LHCN-M2 (cell line): ENCODE measurements around the gene KASH5. TPM values are rescaled to one million over a fixed set of nuclear protein-coding genes. Genes with fewer than 3 reads are reported as not detected.

Source experiments
- DNase-seq: peaks from one replicate; pipeline ENCODE4 v3.0.0-alpha.2; 2012; ENCODE audit warnings: low read depth
- polyA plus RNA-seq: library from polyadenylated mRNA; unstranded; fragments of >200 nt; gene quantifications from one replicate; pipeline ENCODE4 v1.2.1, GENCODE V29; 2012; ENCODE audit warnings: missing spikeins
- total RNA-seq: library from RNA; depleted of rRNA; stranded (reverse); fragments of >200 nt; gene quantifications from 2 replicates; pipeline ENCODE4 v1.2.3, GENCODE V29; 2014; rRNA removed

The KASH5 gene
- not detected in 2 replicates for total RNA-seq
- polyA plus RNA-seq: not detected

GRCh38 chr19:49387936-49388372, at the start of gene KASH5:
TSS of gene KASH5 (plus strand) at chr19:49388249. CDS start at chr19:49390884, 2,635 bp downstream.
- no peak for DNase-seq

GRCh38 chr19:49338691-49339300, 49.3 kb upstream of the KASH5 start:
- no peak for DNase-seq

- no peak for DNase-seq
Observed at GRCh38 chr19:49339301-49340068, 48.6 kb upstream of the KASH5 start.

- no peak for DNase-seq
Observed at GRCh38 chr19:49340069-49340864, 47.8 kb upstream of the KASH5 start.

- no peak for DNase-seq
Observed at GRCh38 chr19:49340865-49341718, 47.0 kb upstream of the KASH5 start.

GRCh38 chr19:49342291-49342721, 45.7 kb upstream of the KASH5 start:
- no peak for DNase-seq

GRCh38 chr19:49343123-49343522, 44.9 kb upstream of the KASH5 start:
- DNase-seq: no peak

GRCh38 chr19:49344505-49345423, 43.3 kb upstream of the KASH5 start:
- DNase-seq: no peak

GRCh38 chr19:49347191-49347590, 40.9 kb upstream of the KASH5 start:
- DNase-seq: no peak

- peak; percentile 65 for DNase-seq
Observed at GRCh38 chr19:49347835-49348234, 40.2 kb upstream of the KASH5 start.

GRCh38 chr19:49348305-49349189, 39.5 kb upstream of the KASH5 start:
- DNase-seq: no peak

- DNase-seq: no peak
Observed at GRCh38 chr19:49349567-49349966, 38.5 kb upstream of the KASH5 start.

- no peak for DNase-seq
Observed at GRCh38 chr19:49355909-49356353, 32.1 kb upstream of the KASH5 start.

GRCh38 chr19:49356382-49356781, 31.7 kb upstream of the KASH5 start:
- DNase-seq: no peak

GRCh38 chr19:49357186-49357585, 30.9 kb upstream of the KASH5 start:
- DNase-seq: no peak

- no peak for DNase-seq
Observed at GRCh38 chr19:49359851-49360820, 27.9 kb upstream of the KASH5 start.

- DNase-seq: peak; percentile 83
Observed at GRCh38 chr19:49361438-49362047, 26.5 kb upstream of the KASH5 start.
